ENCODE measurements around the gene CUBN.

The CUBN gene

DNA sequence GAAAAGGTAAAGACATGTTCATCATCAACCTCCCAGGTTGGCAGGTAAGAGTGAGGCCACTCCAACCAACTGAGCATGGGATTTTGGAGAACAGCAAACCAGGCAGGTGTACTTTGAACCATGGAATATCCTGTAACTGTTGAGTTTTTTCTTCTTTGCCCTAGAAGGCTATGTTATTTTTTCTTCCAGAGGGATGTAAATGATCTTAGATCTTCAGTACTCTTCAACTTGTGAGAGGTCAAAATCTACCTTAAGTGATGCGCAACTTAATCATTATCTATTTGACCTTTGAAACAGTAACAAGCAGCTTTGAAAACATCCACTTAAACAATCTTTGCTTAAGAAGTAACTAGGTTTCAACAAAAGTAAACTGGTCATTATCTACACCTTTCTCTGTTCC is at the start of gene CUBN:
Gene CUBN (minus strand): TSS at position 71 of the 400 bp plus-strand sequence. CDS start 46 bp downstream, at position 25.
- Histone ChIP-seq H3K9ac (ENCODE audit: low read length) (no peak within 1 kb of the TSS), H3K4me1 (ENCODE audit: control insufficient read depth, insufficient read depth, low read length) (no peaks in the 10 kb centered on the region), H3K27me3 (ENCODE audit: control insufficient read depth, insufficient read depth, low read length) (no peaks in the 10 kb centered on the region), H3K9me3 (ENCODE audit: control insufficient read depth, low read length) (no peaks in the 10 kb centered on the region), H3K4me3 (ENCODE audit: low read length) (no peak within 1 kb of the TSS), H3K36me3 (ENCODE audit: control insufficient read depth, insufficient read depth, low read length) (no peaks in the 10 kb centered on the region)

DNA sequence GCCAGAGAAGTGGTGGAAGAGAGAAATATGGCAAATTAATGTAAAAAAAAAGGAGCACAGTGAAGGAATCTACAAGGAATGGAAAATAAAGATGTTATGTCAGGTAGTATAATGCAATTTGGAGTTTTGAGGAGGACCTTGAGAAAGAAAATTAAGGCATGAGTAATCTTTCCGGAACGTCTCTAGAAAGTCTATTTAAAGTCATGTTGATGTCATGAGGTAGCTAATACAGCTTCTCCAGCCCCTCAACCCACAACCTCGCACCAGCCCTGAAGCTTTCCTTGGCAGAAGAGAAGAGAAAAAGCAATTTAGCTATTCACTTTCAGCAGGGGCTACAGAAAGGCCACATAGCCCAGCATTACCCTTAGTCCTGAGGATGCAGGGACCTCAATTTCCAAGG is 49.4 kb upstream of the CUBN start:
- Histone ChIP-seq H3K36me3 (ENCODE audit: control insufficient read depth, insufficient read depth, low read length) (no peaks in the 10 kb centered on the region), H3K4me3 (ENCODE audit: low read length) (no peak overlapping the region), H3K9me3 (ENCODE audit: control insufficient read depth, low read length) (no peaks in the 10 kb centered on the region), H3K9ac (ENCODE audit: low read length) (no peak overlapping the region), H3K4me1 (ENCODE audit: control insufficient read depth, insufficient read depth, low read length) (no peaks in the 10 kb centered on the region), H3K27me3 (ENCODE audit: control insufficient read depth, insufficient read depth, low read length) (no peaks in the 10 kb centered on the region)

DNA sequence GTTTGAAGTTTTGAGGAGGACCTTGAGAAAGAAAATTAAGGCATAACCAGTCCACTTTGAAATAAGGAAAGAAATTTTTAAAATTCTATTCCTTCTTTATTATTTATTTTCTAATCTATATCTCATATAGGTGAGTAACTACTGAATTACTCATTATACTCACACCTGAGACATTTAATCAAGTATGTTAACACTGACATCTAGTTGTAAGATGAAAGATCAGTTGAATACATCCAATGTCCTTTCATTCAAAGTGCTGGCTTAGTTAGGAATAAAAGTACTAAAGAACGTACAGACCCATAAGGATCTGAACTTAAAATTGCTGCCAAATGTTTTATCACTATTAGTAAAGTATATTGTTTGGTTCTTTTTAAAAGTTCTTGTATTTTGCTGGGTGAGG is 48.4 kb upstream of the CUBN start:
- Histone ChIP-seq H3K9ac (ENCODE audit: low read length) (no peak overlapping the region), H3K9me3 (ENCODE audit: control insufficient read depth, low read length) (no peaks in the 10 kb centered on the region), H3K4me3 (ENCODE audit: low read length) (no peak overlapping the region), H3K36me3 (ENCODE audit: control insufficient read depth, insufficient read depth, low read length) (no peaks in the 10 kb centered on the region), H3K4me1 (ENCODE audit: control insufficient read depth, insufficient read depth, low read length) (no peaks in the 10 kb centered on the region), H3K27me3 (ENCODE audit: control insufficient read depth, insufficient read depth, low read length) (no peaks in the 10 kb centered on the region)

DNA sequence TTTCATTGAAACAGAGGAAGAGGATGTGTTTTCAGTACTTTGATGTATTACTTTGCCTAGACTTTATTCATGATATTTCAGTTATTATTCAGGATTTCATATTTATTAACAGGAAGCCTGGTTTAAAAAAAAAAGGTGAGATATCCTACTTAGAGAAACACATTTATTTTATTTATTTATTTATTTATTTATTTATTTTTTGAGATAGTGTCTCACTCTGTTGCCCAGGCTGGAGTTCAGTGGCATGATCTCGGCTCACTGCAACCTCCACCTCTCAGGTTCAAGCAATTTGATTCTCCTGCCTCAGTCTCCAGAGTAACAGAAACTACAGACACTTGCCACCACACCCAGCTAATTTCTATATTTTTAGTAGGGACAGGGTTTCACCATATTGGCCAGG is 47.4 kb upstream of the CUBN start:
- no peaks in the 10 kb centered on the region for H3K27me3 ChIP-seq (ENCODE audit: control insufficient read depth, insufficient read depth, low read length)
- no peaks in the 10 kb centered on the region for H3K4me1 ChIP-seq (ENCODE audit: control insufficient read depth, insufficient read depth, low read length)
- no peaks in the 10 kb centered on the region for H3K9me3 ChIP-seq (ENCODE audit: control insufficient read depth, low read length)
- H3K36me3 ChIP-seq (ENCODE audit: control insufficient read depth, insufficient read depth, low read length) = no peaks in the 10 kb centered on the region
- no peak overlapping the region for H3K4me3 ChIP-seq (ENCODE audit: low read length)
- H3K9ac ChIP-seq (ENCODE audit: low read length) = no peak overlapping the region

DNA sequence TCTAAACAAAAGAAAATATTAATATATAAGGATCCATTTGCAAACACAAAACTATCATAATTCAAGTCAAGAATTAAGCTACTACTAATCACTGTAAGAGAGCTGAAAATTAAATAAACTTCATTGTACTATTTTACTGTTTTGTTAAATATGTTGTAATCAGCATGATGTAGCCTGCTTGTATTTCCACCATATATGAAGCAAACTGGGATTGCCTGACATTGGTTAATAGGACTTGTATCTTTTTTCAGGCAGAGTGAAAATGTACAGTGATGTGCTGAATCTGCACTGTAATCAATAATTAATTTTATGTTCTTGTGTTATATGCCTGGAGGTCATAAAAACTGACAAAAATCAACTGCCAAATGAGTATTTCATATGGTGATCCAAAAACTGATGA is 46.5 kb upstream of the CUBN start:
- Histone ChIP-seq H3K27me3 (ENCODE audit: control insufficient read depth, insufficient read depth, low read length) (no peaks in the 10 kb centered on the region), H3K36me3 (ENCODE audit: control insufficient read depth, insufficient read depth, low read length) (no peaks in the 10 kb centered on the region), H3K4me1 (ENCODE audit: control insufficient read depth, insufficient read depth, low read length) (no peaks in the 10 kb centered on the region), H3K4me3 (ENCODE audit: low read length) (no peak overlapping the region), H3K9ac (ENCODE audit: low read length) (no peak overlapping the region), H3K9me3 (ENCODE audit: control insufficient read depth, low read length) (no peaks in the 10 kb centered on the region)

DNA sequence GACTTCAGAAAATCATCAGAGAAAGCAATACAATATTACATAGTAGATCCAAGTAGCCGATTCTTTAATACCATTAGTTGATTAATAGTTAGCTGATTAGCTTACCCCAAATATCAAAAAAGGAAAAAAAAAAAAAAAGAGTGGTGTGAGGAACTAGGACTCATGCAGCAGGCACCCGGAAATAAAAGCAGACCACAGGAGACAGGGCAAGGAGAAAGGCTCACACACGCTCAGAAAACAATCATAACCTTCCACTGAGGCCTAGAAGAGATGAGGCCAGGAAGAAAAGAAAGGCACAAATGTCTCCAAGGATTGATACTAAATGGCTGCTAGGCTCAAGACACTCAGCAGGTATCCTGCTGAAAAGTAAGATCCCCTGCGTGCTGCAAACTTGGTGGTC is 45.9 kb upstream of the CUBN start:
- Histone ChIP-seq H3K9me3 (ENCODE audit: control insufficient read depth, low read length) (no peaks in the 10 kb centered on the region), H3K27me3 (ENCODE audit: control insufficient read depth, insufficient read depth, low read length) (no peaks in the 10 kb centered on the region), H3K4me1 (ENCODE audit: control insufficient read depth, insufficient read depth, low read length) (no peaks in the 10 kb centered on the region), H3K9ac (ENCODE audit: low read length) (no peak overlapping the region), H3K4me3 (ENCODE audit: low read length) (no peak overlapping the region), H3K36me3 (ENCODE audit: control insufficient read depth, insufficient read depth, low read length) (no peaks in the 10 kb centered on the region)

DNA sequence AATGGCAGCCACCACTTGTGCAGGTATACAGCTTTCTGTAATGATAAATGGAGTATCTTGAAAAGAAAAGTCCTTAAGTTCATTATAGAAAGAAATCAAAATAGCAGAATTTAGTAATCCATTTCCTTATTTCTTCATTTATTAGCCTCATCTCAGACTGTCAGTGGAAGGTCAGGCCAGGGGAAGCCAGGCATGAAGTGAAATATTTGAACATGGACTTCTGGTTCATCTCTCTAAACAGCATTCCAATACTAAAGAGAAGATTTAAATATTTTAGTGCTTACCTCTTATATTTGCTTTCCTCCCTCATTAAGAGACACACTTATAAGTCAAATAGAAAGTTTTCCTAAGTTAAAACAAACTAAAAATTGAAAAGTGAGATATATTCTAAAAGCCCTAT is 45.0 kb upstream of the CUBN start:
- Histone ChIP-seq H3K36me3 (ENCODE audit: control insufficient read depth, insufficient read depth, low read length) (no peaks in the 10 kb centered on the region), H3K4me3 (ENCODE audit: low read length) (no peak overlapping the region), H3K4me1 (ENCODE audit: control insufficient read depth, insufficient read depth, low read length) (no peaks in the 10 kb centered on the region), H3K9me3 (ENCODE audit: control insufficient read depth, low read length) (no peaks in the 10 kb centered on the region), H3K9ac (ENCODE audit: low read length) (no peak overlapping the region), H3K27me3 (ENCODE audit: control insufficient read depth, insufficient read depth, low read length) (no peaks in the 10 kb centered on the region)

DNA sequence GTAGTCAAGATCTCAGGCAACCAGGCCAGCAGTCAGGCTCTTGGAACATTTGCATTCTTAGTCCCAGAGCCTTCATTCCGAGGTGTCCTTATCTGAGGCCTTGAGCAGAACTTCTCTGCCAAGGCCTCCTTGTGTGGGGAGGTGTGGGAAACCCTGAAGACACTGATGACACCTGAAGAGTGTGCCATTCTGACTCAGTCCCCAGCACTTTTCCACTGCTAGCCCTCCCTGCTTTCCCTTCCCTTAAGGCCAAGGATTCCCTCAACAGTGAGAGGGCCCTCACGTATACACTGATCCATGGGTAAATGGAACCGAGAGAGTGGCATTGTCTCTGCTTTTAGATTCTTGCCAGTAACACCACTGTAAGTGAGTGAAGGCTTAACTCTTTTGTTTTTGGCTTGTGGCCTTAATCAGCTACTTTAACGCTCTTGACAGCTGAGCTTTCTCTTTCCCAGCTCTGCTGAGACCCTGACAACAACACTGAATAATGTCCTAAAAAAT is 41.6 kb upstream of the CUBN start:
- H3K9me3 ChIP-seq (ENCODE audit: control insufficient read depth, low read length) = no peaks in the 10 kb centered on the region
- no peak overlapping the region for H3K9ac ChIP-seq (ENCODE audit: low read length)
- H3K4me1 ChIP-seq (ENCODE audit: control insufficient read depth, insufficient read depth, low read length) = no peaks in the 10 kb centered on the region
- H3K27me3 ChIP-seq (ENCODE audit: control insufficient read depth, insufficient read depth, low read length) = no peaks in the 10 kb centered on the region
- no peaks in the 10 kb centered on the region for H3K36me3 ChIP-seq (ENCODE audit: control insufficient read depth, insufficient read depth, low read length)
- no peak overlapping the region for H3K4me3 ChIP-seq (ENCODE audit: low read length)

DNA sequence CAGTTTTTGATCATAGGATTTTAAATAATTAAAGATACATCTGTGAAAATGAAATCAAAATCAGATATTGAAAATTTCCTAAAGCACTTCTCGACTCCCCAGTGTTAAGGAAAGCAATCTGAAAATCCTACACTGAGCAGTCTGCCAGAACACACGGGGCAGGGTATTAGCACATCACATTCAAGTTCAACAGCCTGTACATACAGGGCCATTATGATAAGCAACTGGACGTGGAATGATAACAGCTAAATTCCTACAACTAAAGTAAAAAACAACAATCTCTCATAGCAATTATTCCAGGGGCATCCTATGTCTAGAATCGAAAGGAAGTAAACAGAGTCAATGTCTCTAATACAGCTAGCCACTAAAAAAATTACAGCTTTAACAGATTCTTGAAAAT is 40.2 kb upstream of the CUBN start:
- Histone ChIP-seq H3K9ac (ENCODE audit: low read length) (no peak overlapping the region), H3K9me3 (ENCODE audit: control insufficient read depth, low read length) (no peaks in the 10 kb centered on the region), H3K4me3 (ENCODE audit: low read length) (no peak overlapping the region), H3K4me1 (ENCODE audit: control insufficient read depth, insufficient read depth, low read length) (no peaks in the 10 kb centered on the region), H3K27me3 (ENCODE audit: control insufficient read depth, insufficient read depth, low read length) (no peaks in the 10 kb centered on the region), H3K36me3 (ENCODE audit: control insufficient read depth, insufficient read depth, low read length) (no peaks in the 10 kb centered on the region)

DNA sequence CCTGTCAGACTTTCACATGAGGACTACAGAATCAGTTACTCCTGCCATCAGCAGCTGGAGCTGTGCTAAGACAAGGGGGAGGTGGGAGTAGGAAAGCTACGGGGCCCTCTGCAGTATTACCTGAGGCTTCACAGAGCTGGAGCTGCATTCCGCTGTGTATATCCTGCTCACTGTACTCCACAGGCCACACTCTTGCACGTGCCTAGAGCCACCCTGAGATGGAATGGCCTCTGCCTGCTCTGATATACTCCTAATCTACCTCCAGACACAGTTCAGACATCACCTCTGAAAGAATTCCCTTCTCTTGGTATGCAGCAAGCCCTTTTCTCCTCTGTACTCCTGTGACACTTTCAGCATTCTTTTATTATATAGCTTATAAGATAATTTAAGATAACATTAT is 37.1 kb upstream of the CUBN start:
- Histone ChIP-seq H3K9ac (ENCODE audit: low read length) (no peak overlapping the region), H3K4me1 (ENCODE audit: control insufficient read depth, insufficient read depth, low read length) (no peaks in the 10 kb centered on the region), H3K36me3 (ENCODE audit: control insufficient read depth, insufficient read depth, low read length) (no peaks in the 10 kb centered on the region), H3K9me3 (ENCODE audit: control insufficient read depth, low read length) (no peaks in the 10 kb centered on the region), H3K27me3 (ENCODE audit: control insufficient read depth, insufficient read depth, low read length) (no peaks in the 10 kb centered on the region), H3K4me3 (ENCODE audit: low read length) (no peak overlapping the region)

DNA sequence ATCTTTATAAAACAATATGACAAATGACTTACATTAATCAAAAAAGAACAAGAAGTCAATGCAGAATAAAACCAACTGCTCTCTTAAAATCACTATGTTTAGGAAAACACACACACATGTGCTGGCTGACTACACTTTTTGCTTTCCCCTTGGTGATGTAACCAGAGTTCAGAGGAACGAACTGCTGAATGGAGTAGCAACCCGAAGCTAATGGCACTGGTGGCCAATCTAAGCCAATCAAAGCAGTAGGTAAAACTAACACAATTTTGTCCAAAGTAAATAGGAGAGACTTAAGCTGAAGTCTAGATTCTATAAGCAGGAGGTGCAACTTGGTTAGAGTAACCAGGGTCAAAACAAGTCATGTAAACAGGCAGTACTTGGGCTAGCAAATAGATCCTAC is 33.2 kb upstream of the CUBN start:
- Histone ChIP-seq H3K27me3 (ENCODE audit: control insufficient read depth, insufficient read depth, low read length) (no peaks in the 10 kb centered on the region), H3K36me3 (ENCODE audit: control insufficient read depth, insufficient read depth, low read length) (no peaks in the 10 kb centered on the region), H3K9me3 (ENCODE audit: control insufficient read depth, low read length) (no peaks in the 10 kb centered on the region), H3K9ac (ENCODE audit: low read length) (no peak overlapping the region), H3K4me3 (ENCODE audit: low read length) (no peak overlapping the region), H3K4me1 (ENCODE audit: control insufficient read depth, insufficient read depth, low read length) (no peaks in the 10 kb centered on the region)

DNA sequence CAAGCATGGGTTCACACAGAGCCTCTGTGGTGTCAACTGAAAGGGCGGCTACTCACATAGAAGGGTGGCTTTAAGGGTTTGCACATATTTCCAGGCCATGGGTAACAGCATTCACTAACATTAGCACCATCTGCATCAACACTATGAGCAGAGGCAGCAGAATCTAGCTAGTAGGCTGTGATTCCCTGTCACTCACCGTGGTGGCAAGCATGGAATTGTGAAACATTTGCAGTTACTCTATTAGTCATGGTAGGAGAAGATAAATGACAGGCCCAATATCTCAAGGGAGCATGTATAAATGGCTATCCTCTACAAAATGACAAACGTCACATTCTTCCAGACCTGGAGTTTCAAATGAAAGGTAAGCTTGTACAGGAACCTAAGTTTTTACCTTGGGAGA is 32.2 kb upstream of the CUBN start:
- no peaks in the 10 kb centered on the region for H3K9me3 ChIP-seq (ENCODE audit: control insufficient read depth, low read length)
- H3K36me3 ChIP-seq (ENCODE audit: control insufficient read depth, insufficient read depth, low read length) = no peaks in the 10 kb centered on the region
- H3K27me3 ChIP-seq (ENCODE audit: control insufficient read depth, insufficient read depth, low read length) = no peaks in the 10 kb centered on the region
- H3K4me3 ChIP-seq (ENCODE audit: low read length) = no peak overlapping the region
- H3K4me1 ChIP-seq (ENCODE audit: control insufficient read depth, insufficient read depth, low read length) = no peaks in the 10 kb centered on the region
- no peak overlapping the region for H3K9ac ChIP-seq (ENCODE audit: low read length)

DNA sequence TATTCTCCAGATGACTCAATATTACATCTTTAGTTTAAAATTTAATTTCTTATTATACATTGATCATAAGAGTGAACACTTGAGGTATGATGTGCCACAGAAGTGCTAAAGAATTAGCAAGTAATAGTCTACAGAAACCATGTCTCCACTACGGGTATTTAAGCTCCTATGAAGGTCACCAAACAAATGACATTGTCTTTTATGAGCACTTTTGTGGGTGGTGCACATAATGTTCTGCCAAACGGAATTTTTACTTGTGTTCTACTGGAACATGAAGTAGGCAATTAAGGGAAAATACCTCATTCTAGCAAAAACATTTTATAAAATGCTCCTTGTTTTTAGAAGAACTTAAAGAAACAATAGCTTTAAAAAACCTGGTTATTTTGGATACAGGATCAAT is 27.4 kb upstream of the CUBN start:
- no peaks in the 10 kb centered on the region for H3K4me1 ChIP-seq (ENCODE audit: control insufficient read depth, insufficient read depth, low read length)
- H3K36me3 ChIP-seq (ENCODE audit: control insufficient read depth, insufficient read depth, low read length) = no peaks in the 10 kb centered on the region
- H3K9ac ChIP-seq (ENCODE audit: low read length) = no peak overlapping the region
- H3K4me3 ChIP-seq (ENCODE audit: low read length) = no peak overlapping the region
- no peaks in the 10 kb centered on the region for H3K9me3 ChIP-seq (ENCODE audit: control insufficient read depth, low read length)
- no peaks in the 10 kb centered on the region for H3K27me3 ChIP-seq (ENCODE audit: control insufficient read depth, insufficient read depth, low read length)
